Stimulated activated CD4-positive, alpha-beta T cell treated with anti-CD3 and anti-CD28 coated beads, Interleukin-12 subunit alpha, Interleukin-12 subunit beta, amount 100 ng/mL, for 48 hours (primary cell): ENCODE results near the gene IQCE.

Experiments
- DNase-seq, 3 donors: peaks; one replicate each; pipeline ENCODE4 v3.0.0-alpha.2; 2020; ENCODE audit warnings: low read depth in 2 of 3, low spot score in 1 of 3

IQCE gene

GRCh38 chr7:2644220-2644561 is 85.4 kb downstream of the IQCE start:
- DNase-seq = no peak

- DNase-seq = no peak
Observed at GRCh38 chr7:2644562-2645273, 85.9 kb downstream of the IQCE start.

GRCh38 chr7:2645274-2645868 is 86.6 kb downstream of the IQCE start:
- DNase-seq = no peak

DNA sequence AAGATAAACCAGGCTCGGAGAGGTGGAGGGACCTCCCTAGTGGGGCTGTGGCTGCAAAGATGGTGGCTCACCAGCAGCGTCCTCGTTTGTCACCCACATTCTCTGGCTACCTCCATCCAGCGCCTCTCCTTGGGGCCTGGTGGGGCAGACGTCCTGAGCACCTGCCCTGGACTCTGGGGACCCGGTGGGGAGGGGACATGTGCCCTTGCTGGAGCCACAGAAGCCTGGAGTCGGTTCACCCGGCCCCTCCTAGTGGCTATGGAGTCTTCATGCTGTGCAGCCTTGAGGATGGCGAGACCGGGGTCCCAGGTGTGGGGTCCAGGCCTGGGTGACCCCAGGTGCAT is 87.5 kb downstream of the IQCE start:
- no peak for DNase-seq

DNA sequence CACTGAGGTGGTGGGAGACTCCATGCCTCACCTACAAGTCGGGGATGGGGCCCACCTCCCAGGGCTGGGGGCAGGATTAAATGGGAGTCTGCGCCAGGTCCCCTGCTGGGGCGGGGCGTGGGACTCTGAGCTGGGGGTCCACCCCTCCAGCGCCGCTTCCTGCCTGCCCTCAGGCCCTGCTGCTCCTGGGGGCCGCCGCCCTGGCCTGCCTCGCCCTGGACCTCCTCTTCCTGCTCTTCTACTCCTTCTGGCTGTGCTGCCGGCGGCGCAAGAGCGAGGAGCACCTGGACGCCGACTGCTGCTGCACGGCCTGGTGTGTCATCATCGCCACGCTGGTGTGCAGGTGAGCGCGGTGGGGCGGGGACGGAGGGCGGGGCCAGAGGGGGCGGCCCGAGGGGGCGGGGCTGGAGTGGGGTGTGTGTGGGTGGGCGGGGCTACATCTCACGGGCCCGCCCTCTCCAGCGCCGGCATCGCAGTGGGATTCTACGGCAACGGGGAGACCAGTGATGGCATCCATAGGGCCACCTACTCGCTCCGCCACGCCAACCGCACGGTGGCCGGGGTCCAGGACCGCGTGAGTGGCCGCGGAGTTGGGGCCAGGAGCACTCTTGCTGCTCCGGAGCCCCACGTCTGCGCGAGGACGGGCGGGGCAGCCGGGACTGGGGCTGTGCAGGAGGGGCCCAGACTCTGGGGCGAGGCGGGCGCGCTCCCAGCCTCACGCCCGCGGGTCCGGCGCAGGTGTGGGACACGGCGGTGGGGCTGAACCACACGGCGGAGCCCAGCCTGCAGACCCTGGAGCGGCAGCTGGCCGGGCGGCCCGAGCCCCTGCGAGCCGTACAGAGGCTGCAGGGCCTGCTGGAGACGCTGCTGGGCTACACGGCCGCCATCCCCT is 88.1 kb downstream of the IQCE start:
- DNase-seq = no peak

GRCh38 chr7:2647594-2648172 is 88.9 kb downstream of the IQCE start:
- DNase-seq = no peak

GRCh38 chr7:2649139-2649838 is 90.5 kb downstream of the IQCE start:
- DNase-seq = no peak

GRCh38 chr7:2649991-2650390 is 91.2 kb downstream of the IQCE start:
- DNase-seq = no peak

DNA sequence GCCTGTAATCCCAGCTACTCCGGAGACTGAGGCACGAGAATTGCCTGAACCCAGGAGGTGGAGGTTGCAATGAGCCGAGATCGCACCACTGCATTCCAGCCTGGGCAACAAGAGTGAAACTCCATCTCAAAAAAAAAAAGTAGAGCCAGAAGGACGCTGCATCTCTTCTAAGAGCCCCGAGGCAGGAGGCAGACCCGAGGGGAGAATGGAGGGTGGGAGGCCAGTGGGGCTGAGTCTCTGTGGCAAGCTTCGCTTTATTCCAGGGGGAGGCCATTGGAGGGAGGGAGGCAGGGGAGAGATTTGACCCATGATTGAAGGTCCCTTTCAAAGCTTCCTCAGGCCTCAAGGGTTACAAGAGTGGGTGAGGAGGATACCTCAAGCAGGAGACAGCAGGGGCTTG is 91.7 kb downstream of the IQCE start:
- DNase-seq = no peak

GRCh38 chr7:2651336-2651735 is 92.6 kb downstream of the IQCE start:
- DNase-seq = no peak

- DNase-seq = no peak
Observed at GRCh38 chr7:2651847-2652735, 93.3 kb downstream of the IQCE start.

GRCh38 chr7:2652736-2653060 is 93.9 kb downstream of the IQCE start:
- no peak for DNase-seq

DNA sequence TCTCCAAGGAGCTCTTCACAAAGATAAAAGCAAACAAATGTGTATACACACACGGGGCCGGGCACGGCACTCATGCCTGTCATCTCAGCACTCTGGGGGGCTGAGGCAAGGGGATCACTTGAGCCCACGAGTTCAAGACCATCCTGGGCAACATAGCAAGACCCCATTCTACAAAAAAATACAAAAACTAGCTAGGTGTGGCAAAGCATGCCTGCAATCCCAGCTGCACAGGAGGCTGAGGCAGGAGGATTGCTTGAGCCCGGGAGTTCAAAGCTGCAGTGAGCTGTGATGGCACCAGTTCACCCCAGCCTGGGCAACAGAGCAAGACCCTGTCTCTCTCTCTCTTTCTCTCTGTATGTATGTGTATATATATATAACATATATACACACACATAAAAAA is 95.3 kb downstream of the IQCE start:
- DNase-seq = no peak

GRCh38 chr7:2655870-2656614 is 97.3 kb downstream of the IQCE start:
- DNase-seq = no peak

GRCh38 chr7:2657208-2657607 is 98.4 kb downstream of the IQCE start:
- DNase-seq = no peak

DNA sequence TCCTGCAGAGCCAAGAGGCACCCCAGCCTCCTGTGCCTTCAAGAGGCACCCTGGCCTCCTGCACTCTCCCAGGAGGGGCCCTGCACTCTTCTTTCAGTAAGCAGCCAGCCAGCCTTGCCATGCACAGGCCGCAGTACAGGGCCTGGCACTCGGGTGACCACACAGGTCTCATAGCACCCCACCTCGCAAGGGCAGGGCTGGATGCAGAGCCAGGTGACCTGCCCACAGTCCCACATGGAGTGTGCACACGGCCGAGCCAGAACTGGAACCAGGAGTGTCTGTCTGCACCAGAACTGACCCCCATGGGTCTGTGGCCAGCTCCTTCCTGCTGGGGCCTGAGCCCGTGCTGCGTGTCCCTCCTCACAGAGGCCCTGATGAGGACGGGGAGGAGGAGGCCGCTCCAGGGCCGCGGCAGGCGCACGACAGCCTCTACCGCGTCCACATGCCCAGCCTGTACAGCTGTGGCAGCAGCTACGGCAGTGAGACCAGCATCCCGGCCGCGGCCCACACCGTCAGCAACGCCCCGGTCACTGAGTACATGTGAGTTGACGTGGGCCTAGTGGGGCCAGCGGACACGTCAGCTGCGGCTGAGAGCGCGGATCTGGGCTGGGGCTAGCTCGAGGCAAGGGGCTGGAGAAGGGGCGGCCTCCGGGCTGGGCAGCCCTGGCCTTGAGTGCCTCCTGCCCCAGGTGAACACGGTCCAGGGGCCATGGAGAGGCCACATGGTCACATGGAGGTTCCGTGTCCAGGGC is 99.3 kb downstream of the IQCE start:
- no peak for DNase-seq

DNA sequence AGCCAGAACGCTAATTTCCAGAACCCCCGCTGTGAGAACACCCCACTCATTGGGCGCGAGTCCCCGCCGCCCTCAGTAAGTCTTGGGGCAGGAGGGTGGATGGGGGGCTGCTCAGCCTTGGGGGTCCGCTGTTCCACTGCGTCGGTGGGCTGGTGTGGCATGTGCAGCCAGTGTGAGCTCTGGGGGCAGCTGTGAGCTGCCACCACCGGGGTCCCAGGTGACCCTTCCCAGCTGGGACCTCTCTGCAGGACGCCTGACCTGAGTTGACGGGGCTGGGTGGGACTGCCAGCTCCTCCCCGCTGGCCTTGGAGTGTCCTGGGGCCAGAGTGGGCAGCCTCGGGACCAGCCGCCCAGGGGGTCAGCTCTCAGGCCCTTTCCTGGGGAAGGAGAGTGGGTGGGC is 100.2 kb downstream of the IQCE start:
- DNase-seq = no peak

- no peak for DNase-seq
Observed at GRCh38 chr7:2659556-2660358, 101.0 kb downstream of the IQCE start.
